ENCODE measurements around the gene DPEP2. TPM values are rescaled to one million over a fixed set of nuclear protein-coding genes. Genes with fewer than 3 reads are reported as not detected.

The DPEP2 gene
- total RNA-seq, 1 donor from 2014 or later: 1.0 TPM

DNA sequence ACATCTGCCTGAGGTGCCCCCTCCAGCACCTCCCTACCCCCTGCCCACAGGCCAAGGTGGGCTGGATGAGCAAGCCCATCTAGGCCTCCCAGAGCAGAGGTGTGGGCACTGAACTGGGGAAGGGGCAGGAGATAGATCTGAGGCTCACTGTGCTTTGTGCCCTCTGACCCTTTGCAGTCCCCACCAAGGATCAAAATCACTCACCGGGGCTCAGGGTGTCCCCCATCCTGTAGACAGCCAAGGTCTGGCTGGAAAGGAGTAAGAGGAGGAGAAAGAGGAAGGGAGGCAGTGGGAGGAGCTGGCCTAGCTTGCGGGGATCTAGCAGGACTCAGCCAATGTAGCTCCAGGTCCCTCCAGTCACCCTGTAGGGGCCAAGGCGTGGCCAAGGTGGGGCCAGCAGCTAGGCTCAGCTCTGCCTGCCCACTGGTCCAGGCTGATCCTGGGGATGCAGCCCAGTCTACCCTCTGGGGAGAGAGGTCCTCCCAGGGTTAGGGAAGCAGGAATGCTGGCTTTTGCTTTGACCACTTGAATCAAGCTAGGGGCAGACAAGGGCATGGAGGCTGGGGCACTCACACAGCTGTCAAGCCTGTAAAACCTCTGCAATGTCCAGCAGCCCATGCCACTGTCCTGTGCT is 32.6 kb downstream of the DPEP2 start:
- Mint-ChIP-seq H3K36me3 (ENCODE audit: low read depth, unreplicated experiment) (peaks cover 25% of the 10 kb centered on the region), H3K27ac (ENCODE audit: unreplicated experiment) (peak overlapping the region; percentile 38), H3K4me3 (ENCODE audit: unreplicated experiment) (peak overlapping the region; percentile 99), H3K4me1 (ENCODE audit: unreplicated experiment) (peaks cover 28% of the 10 kb centered on the region), H3K9me3 (ENCODE audit: unreplicated experiment) (no peaks in the 10 kb centered on the region), H3K27me3 (ENCODE audit: unreplicated experiment) (peaks cover 29% of the 10 kb centered on the region)
- TF ChIP-seq, protein P1, sequence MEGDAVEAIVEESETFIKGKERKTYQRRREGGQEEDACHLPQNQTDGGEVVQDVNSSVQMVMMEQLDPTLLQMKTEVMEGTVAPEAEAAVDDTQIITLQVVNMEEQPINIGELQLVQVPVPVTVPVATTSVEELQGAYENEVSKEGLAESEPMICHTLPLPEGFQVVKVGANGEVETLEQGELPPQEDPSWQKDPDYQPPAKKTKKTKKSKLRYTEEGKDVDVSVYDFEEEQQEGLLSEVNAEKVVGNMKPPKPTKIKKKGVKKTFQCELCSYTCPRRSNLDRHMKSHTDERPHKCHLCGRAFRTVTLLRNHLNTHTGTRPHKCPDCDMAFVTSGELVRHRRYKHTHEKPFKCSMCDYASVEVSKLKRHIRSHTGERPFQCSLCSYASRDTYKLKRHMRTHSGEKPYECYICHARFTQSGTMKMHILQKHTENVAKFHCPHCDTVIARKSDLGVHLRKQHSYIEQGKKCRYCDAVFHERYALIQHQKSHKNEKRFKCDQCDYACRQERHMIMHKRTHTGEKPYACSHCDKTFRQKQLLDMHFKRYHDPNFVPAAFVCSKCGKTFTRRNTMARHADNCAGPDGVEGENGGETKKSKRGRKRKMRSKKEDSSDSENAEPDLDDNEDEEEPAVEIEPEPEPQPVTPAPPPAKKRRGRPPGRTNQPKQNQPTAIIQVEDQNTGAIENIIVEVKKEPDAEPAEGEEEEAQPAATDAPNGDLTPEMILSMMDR (IDR thresholded peaks at IDR 0.05; ENCODE audit: unreplicated experiment): no peak
- no peak for DNase-seq (ENCODE audit: low spot score)

DNA sequence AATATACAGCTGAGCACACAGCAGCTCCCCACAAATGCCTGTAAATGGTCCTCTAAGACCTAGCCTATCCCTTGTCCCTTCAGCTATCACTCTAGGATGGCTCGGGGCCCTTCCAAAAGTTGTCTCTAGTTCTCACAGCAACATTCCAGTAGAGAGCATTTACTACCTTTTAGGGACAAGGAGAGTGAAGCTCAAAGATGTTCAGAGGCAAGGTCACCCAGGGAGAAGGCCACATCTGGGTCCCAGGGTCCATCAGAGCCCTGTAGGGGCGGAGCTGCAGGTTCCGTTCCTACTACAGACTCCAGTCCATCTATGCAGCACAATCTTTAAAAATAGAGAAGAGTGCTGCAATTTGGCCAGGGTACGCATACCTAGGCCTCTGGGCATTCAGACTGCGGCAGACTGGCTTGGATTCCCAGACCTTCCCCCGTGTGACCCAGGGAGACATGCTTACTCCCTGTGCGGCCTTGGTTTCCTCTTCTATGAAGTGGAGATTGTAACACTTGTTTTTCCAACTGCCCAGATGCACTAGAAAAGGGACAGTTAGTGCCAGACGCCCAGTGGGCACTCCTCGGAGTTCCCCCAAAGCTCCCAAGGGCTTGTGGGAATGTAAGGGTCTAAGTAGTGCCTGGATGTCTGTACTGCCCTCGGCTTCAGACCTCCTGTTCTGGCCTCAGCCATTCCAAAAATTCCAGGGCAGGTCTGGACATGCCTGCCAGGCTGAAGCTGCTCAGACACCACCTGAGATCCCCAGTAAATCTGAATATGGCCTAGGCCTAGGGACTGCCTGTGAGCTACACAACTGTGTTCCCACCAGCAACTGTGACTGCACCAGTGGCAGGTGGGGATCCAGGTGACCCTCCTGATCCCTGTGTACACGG is 33.4 kb downstream of the DPEP2 start:
- Mint-ChIP-seq H3K4me3 (ENCODE audit: unreplicated experiment) (peak overlapping the region; percentile 99), H3K27ac (ENCODE audit: unreplicated experiment) (peak overlapping the region; percentile 38), H3K9me3 (ENCODE audit: unreplicated experiment) (no peaks in the 10 kb centered on the region), H3K27me3 (ENCODE audit: unreplicated experiment) (peaks cover 29% of the 10 kb centered on the region), H3K4me1 (ENCODE audit: unreplicated experiment) (peaks cover 28% of the 10 kb centered on the region), H3K36me3 (ENCODE audit: low read depth, unreplicated experiment) (peaks cover 25% of the 10 kb centered on the region)
- no peak for DNase-seq (ENCODE audit: low spot score)
- TF ChIP-seq, protein P1 (IDR thresholded peaks at IDR 0.05; ENCODE audit: unreplicated experiment): no peak

DNA sequence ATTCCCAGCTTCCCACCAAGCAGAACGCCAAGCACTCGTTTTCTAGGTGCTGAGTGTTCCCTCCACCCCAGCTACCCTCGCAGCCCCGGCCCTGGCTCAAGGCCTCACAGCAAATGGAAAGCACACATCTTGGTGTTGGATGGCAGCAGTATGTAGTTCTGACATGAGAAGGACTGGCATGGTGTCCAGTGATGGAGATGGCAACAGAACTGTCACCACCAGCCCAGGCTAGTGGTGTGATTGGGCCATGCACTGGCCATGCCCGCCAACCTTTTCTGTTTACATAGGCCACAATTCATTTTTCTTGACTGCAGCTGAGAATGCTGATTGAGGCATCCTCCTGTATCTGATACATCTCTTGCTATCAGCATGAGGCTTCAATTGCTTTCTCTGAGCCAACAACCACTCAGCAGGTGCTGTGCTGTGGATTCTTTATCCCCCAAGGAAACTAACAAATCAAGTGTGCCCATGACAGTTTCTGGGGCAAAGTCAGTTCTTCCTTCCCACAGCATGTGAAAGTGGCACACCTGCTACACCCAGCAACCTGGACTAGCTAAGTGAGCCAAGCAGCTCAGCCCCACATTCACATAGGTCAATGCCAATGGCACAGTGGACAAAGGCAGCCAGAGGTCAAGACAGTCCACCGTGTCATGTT is 34.7 kb downstream of the DPEP2 start:
- TF ChIP-seq, protein P1 (IDR thresholded peaks at IDR 0.05; ENCODE audit: unreplicated experiment): no peak
- Mint-ChIP-seq H3K4me1 (ENCODE audit: unreplicated experiment) (peaks cover 28% of the 10 kb centered on the region), H3K9me3 (ENCODE audit: unreplicated experiment) (no peaks in the 10 kb centered on the region), H3K27ac (ENCODE audit: unreplicated experiment) (no peak overlapping the region), H3K36me3 (ENCODE audit: low read depth, unreplicated experiment) (peaks cover 30% of the 10 kb centered on the region), H3K4me3 (ENCODE audit: unreplicated experiment) (no peak overlapping the region), H3K27me3 (ENCODE audit: unreplicated experiment) (peaks cover 26% of the 10 kb centered on the region)
- DNase-seq (ENCODE audit: low spot score): no peak

DNA sequence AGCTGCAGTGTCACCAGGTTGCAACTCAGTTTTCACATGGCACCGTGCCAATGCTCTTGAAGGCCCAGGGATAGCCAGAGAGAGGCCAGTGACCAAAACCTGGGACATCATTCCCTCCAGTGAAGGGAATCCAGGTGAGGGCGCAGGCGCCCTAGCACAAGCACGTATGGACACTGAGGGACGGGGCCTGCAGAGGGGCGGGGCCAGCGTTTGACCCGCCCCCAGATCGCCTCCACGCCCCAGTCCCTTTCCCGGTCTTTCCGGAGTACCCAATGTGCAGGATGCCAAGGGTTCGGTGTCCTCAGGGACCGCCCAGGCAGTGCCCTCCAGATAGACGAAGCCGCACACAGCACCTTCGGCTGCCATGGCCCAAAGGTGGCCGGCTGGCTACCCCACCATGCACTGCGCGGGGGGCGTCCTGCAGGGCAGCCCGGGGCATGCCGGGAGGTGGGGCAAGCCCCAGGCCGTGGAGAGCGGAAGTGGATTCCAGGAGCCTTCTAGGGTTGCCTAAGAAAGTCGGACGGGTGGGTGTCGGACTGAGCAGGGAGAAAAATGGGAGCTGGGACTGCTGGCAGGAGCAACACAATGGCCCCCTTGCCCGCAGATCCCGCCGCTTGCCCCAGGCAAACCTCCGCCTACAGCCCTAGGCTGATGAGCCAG is 35.5 kb downstream of the DPEP2 start:
- H3K9me3 Mint-ChIP-seq (ENCODE audit: unreplicated experiment): no peaks in the 10 kb centered on the region
- DNase-seq (ENCODE audit: low spot score): no peak
- H3K4me1 Mint-ChIP-seq (ENCODE audit: unreplicated experiment): peaks cover 25% of the 10 kb centered on the region
- TF ChIP-seq, protein P1 (IDR thresholded peaks at IDR 0.05; ENCODE audit: unreplicated experiment): no peak
- no peak overlapping the region for H3K27ac Mint-ChIP-seq (ENCODE audit: unreplicated experiment)
- peaks cover 23% of the 10 kb centered on the region for H3K27me3 Mint-ChIP-seq (ENCODE audit: unreplicated experiment)
- H3K36me3 Mint-ChIP-seq (ENCODE audit: low read depth, unreplicated experiment): peaks cover 27% of the 10 kb centered on the region
- H3K4me3 Mint-ChIP-seq (ENCODE audit: unreplicated experiment): no peak overlapping the region

All from endothelial cell (in vitro differentiated cells).